Activated naive CD4-positive, alpha-beta T cell treated with anti-CD3 and anti-CD28 coated beads, Interleukin-2, amount 50 U/mL, for 24 hours (primary cell): ENCODE data around the gene TPO.

Source experiments
- H3K27ac Mint-ChIP-seq: one replicate; pipeline ENCODE4 v1.8.0; 2021; ENCODE audit warnings: mild to moderate bottlenecking, mixed read lengths
- H3K27me3 Mint-ChIP-seq: one replicate; pipeline ENCODE4 v1.8.0; 2021; ENCODE audit warnings: mixed read lengths
- H3K36me3 Mint-ChIP-seq: one replicate; pipeline ENCODE4 v1.8.0; 2021; ENCODE audit warnings: mixed read lengths
- H3K4me1 Mint-ChIP-seq: one replicate; pipeline ENCODE4 v1.8.0; 2021; ENCODE audit warnings: mixed read lengths
- H3K4me3 Mint-ChIP-seq: one replicate; pipeline ENCODE4 v1.8.0; 2021; ENCODE audit warnings: mild to moderate bottlenecking, mixed read lengths
- H3K9me3 Mint-ChIP-seq: one replicate; pipeline ENCODE4 v1.8.0; 2021; ENCODE audit warnings: mixed read lengths

Gene TPO

GRCh38 chr2:1455466-1455865 lies 42.2 kb downstream of the TPO start:
- H3K27me3 Mint-ChIP-seq = no peaks in the 10 kb centered on the region
- H3K4me1 Mint-ChIP-seq = no peaks in the 10 kb centered on the region
- H3K9me3 Mint-ChIP-seq = no peaks in the 10 kb centered on the region
- H3K4me3 Mint-ChIP-seq = no peak overlapping the region
- H3K36me3 Mint-ChIP-seq = no peaks in the 10 kb centered on the region
- no peak overlapping the region for H3K27ac Mint-ChIP-seq

- Mint-ChIP-seq H3K27me3 (no peaks in the 10 kb centered on the region), H3K9me3 (no peaks in the 10 kb centered on the region), H3K36me3 (no peaks in the 10 kb centered on the region), H3K27ac (no peak overlapping the region), H3K4me1 (no peaks in the 10 kb centered on the region), H3K4me3 (no peak overlapping the region)
Measured at GRCh38 chr2:1458432-1458831, 45.2 kb downstream of the TPO start.

GRCh38 chr2:1459727-1460126 lies 46.5 kb downstream of the TPO start:
- Mint-ChIP-seq H3K4me3 (no peak overlapping the region), H3K9me3 (no peaks in the 10 kb centered on the region), H3K4me1 (no peaks in the 10 kb centered on the region), H3K27me3 (no peaks in the 10 kb centered on the region), H3K27ac (no peak overlapping the region), H3K36me3 (no peaks in the 10 kb centered on the region)

DNA sequence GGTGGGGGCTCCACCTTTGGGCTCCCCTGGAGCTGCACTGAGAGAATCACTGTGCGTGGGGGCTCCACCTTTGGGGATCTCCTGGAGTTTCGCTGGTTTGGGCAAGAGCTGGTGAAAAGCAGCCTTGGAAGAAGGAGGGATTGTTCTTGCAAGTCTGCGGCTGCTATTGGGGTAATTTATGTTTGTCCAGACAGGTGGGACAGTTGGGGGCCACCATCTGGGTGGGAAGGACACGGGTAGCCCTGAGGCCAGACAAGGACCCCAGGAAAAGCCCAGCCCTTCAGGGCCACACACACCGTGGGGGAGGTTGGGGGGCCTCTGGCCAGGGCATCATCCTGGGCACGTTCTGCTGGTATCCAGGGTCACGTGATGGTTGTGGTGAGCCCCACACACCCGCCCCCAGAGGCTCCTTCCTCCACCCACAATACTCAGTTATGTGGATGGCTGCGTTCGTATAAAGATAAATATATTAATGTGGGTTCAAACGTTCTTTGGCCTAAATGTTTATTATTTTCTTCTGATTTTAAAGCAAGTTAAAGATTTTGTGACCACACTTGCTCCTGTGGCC lies 47.7 kb downstream of the TPO start:
- Mint-ChIP-seq H3K9me3 (no peaks in the 10 kb centered on the region), H3K4me1 (no peaks in the 10 kb centered on the region), H3K27ac (no peak overlapping the region), H3K4me3 (no peak overlapping the region), H3K27me3 (no peaks in the 10 kb centered on the region), H3K36me3 (no peaks in the 10 kb centered on the region)

- peaks cover 4% of the 10 kb centered on the region for H3K4me1 Mint-ChIP-seq
- no peak overlapping the region for H3K4me3 Mint-ChIP-seq
- no peaks in the 10 kb centered on the region for H3K36me3 Mint-ChIP-seq
- no peak overlapping the region for H3K27ac Mint-ChIP-seq
- no peaks in the 10 kb centered on the region for H3K9me3 Mint-ChIP-seq
- no peaks in the 10 kb centered on the region for H3K27me3 Mint-ChIP-seq
Measured at GRCh38 chr2:1461507-1462390, 48.5 kb downstream of the TPO start.

DNA sequence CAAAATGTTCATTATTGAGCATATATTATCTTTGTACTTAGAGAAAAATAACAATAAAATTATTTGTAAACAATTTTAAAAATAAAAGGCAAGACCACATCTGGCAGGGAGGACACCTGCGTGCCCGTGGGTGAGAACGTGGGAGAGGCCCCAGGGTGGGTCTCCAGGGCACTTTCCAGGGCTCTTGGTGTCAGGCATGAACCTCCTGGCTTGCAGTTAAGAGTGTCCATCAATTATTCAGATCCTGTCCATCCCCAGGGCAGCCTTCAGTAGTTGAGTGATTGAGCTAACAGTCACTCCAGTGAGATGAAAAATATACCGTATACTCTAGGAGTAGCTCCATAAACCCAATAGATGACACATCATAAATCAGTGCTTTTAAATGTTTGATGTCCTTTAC lies 49.7 kb downstream of the TPO start:
- H3K4me1 Mint-ChIP-seq = peaks cover 12% of the 10 kb centered on the region

DNA sequence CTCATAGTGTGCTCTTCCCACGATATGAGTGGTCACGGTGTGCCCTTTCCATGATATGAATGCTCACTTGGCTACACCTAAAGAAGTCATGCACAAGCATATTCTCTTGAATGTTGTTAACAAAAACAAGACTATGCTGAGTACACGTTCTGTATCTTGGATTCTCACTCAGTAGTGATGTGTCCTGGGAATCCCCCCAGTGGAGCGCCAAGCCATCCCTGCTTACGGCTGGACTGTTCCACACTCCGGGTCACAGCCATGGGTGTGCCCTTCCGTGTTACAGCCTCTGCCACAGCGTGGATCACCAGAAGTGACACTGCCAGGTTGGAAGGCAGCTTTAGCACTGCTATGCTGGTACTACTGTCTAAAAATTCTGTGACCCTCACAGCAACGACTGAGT lies 59.1 kb downstream of the TPO start:
- Mint-ChIP-seq H3K9me3 (no peaks in the 10 kb centered on the region), H3K27me3 (no peaks in the 10 kb centered on the region), H3K36me3 (no peaks in the 10 kb centered on the region), H3K4me1 (peaks cover 6% of the 10 kb centered on the region), H3K27ac (no peak overlapping the region), H3K4me3 (no peak overlapping the region)

More for the DNA sequence above, 49.7 kb downstream of the TPO start:
- no peaks in the 10 kb centered on the region for H3K9me3 Mint-ChIP-seq
- no peaks in the 10 kb centered on the region for H3K27me3 Mint-ChIP-seq
- H3K27ac Mint-ChIP-seq = no peak overlapping the region
- H3K4me3 Mint-ChIP-seq = no peak overlapping the region
- no peaks in the 10 kb centered on the region for H3K36me3 Mint-ChIP-seq

DNA sequence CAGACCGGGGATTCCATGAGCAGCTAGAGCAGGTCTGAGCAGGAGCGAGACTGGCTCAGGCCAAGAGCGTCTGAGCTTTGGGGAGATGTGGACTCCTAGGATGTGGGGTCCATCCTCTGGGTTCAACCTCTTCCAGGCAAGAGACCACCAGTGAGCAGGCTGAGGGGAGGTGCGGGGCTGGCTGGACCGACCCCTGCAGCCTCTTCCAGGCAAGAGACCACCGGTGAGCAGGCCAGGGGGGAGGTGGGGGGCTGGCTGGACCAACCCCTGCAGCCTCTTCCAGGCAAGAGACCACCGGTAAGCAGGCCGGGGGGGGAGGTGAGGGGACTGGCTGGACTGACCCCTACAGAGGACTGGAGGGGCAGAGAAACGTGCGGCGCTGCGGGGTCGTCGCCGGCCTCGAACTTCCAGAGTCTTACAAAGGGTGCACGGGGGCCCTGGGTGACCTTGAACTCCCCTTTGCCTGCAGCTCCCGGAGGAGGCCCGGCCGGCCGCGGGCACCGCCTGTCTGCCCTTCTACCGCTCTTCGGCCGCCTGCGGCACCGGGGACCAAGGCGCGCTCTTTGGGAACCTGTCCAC lies 63.4 kb downstream of the TPO start:
- Mint-ChIP-seq H3K27ac (no peak overlapping the region), H3K27me3 (no peaks in the 10 kb centered on the region), H3K9me3 (no peaks in the 10 kb centered on the region), H3K36me3 (no peaks in the 10 kb centered on the region), H3K4me3 (no peak overlapping the region), H3K4me1 (no peaks in the 10 kb centered on the region)

- no peaks in the 10 kb centered on the region for H3K27me3 Mint-ChIP-seq
- no peaks in the 10 kb centered on the region for H3K36me3 Mint-ChIP-seq
- no peaks in the 10 kb centered on the region for H3K9me3 Mint-ChIP-seq
- no peak overlapping the region for H3K4me3 Mint-ChIP-seq
- no peaks in the 10 kb centered on the region for H3K4me1 Mint-ChIP-seq
- H3K27ac Mint-ChIP-seq = no peak overlapping the region
Measured at GRCh38 chr2:1477196-1478040, 64.2 kb downstream of the TPO start.

- no peaks in the 10 kb centered on the region for H3K36me3 Mint-ChIP-seq
- H3K4me1 Mint-ChIP-seq = peaks cover 6% of the 10 kb centered on the region
- H3K27me3 Mint-ChIP-seq = no peaks in the 10 kb centered on the region
- no peak overlapping the region for H3K4me3 Mint-ChIP-seq
- H3K9me3 Mint-ChIP-seq = no peaks in the 10 kb centered on the region
- H3K27ac Mint-ChIP-seq = no peak overlapping the region
Measured at GRCh38 chr2:1478311-1479305, 65.3 kb downstream of the TPO start.

- no peaks in the 10 kb centered on the region for H3K27me3 Mint-ChIP-seq
- no peaks in the 10 kb centered on the region for H3K36me3 Mint-ChIP-seq
- no peak overlapping the region for H3K27ac Mint-ChIP-seq
- H3K4me3 Mint-ChIP-seq = no peak overlapping the region
- H3K9me3 Mint-ChIP-seq = no peaks in the 10 kb centered on the region
- peaks cover 6% of the 10 kb centered on the region for H3K4me1 Mint-ChIP-seq
Measured at GRCh38 chr2:1479346-1479745, 66.1 kb downstream of the TPO start.

GRCh38 chr2:1480671-1481076 lies 67.4 kb downstream of the TPO start:
- H3K36me3 Mint-ChIP-seq = no peaks in the 10 kb centered on the region
- peaks cover 6% of the 10 kb centered on the region for H3K4me1 Mint-ChIP-seq
- H3K27ac Mint-ChIP-seq = no peak overlapping the region
- no peaks in the 10 kb centered on the region for H3K27me3 Mint-ChIP-seq
- H3K4me3 Mint-ChIP-seq = no peak overlapping the region
- no peaks in the 10 kb centered on the region for H3K9me3 Mint-ChIP-seq

- no peak overlapping the region for H3K4me3 Mint-ChIP-seq
- no peaks in the 10 kb centered on the region for H3K9me3 Mint-ChIP-seq
- H3K4me1 Mint-ChIP-seq = peaks cover 6% of the 10 kb centered on the region
- no peak overlapping the region for H3K27ac Mint-ChIP-seq
- no peaks in the 10 kb centered on the region for H3K36me3 Mint-ChIP-seq
- H3K27me3 Mint-ChIP-seq = no peaks in the 10 kb centered on the region
Measured at GRCh38 chr2:1481406-1482252, 68.4 kb downstream of the TPO start.

DNA sequence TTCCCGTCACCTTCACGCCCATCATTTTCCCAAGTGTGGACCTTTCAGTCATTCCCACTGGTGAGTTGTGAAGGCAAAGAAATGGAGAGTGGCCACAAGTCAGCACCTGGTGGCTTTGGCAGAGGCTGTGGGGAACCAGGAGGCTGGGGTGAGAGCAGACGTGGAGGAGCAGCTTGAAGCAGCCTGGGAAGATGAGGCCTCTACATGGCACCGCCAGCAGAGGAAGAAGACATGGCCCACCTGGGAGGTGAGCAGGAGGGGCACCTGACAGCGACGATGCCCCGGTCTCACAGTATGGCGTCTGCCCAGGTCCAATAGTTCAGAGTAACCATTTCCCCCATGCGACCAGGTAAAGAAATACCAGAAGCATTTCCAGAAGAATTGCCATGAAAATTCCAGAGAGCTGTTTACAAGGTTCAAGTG lies 69.0 kb downstream of the TPO start:
- Mint-ChIP-seq H3K27me3 (no peaks in the 10 kb centered on the region), H3K4me1 (peaks cover 6% of the 10 kb centered on the region), H3K4me3 (no peak overlapping the region), H3K27ac (no peak overlapping the region), H3K36me3 (no peaks in the 10 kb centered on the region), H3K9me3 (no peaks in the 10 kb centered on the region)
